HepG2 (cell line): Measurements from ENCODE around the gene SPIB. TPM values are rescaled to one million over a fixed set of nuclear protein-coding genes. Genes with fewer than 3 reads are reported as not detected.

Experiments
- ATF1 ChIP-seq: IDR thresholded peaks from 2 replicates; pipeline ENCODE4 v1.6.1; 2016; ENCODE audit warnings: mild to moderate bottlenecking, control low read depth
- DNMT1 ChIP-seq: sonication (generic); formaldehyde crosslinking; IDR thresholded peaks from 2 replicates; pipeline ENCODE4 v1.5.1; 2020; ENCODE audit warnings: mild to moderate bottlenecking, missing genetic modification reagents
- ELF1 ChIP-seq: sonication (generic); formaldehyde crosslinking; IDR thresholded peaks from 2 replicates; pipeline ENCODE4 v1.4.0; 2020; ENCODE audit warnings: missing genetic modification reagents
- NFE2L2 ChIP-seq: fragments of 150-350 bp; IDR thresholded peaks from 2 replicates; pipeline ENCODE4 v1.6.1; 2014; ENCODE audit warnings: low read length
- NKX3-1 ChIP-seq: sonication (generic); formaldehyde crosslinking; IDR thresholded peaks from 2 replicates; pipeline ENCODE4 v1.5.0; 2020; ENCODE audit warnings: missing genetic modification reagents
- SP5 ChIP-seq: IDR thresholded peaks from 2 replicates; pipeline ENCODE4 v1.6.1; 2016; ENCODE audit warnings: low read depth, borderline replicate concordance
- TAF1 ChIP-seq: sonication (generic); formaldehyde crosslinking; IDR thresholded peaks from 2 replicates; pipeline ENCODE4 v1.4.0; 2020; ENCODE audit warnings: missing genetic modification reagents
- ZKSCAN1 ChIP-seq: fragments of 150-350 bp; IDR thresholded peaks from 2 replicates; pipeline ENCODE4 v1.6.1; 2014; ENCODE audit warnings: low read length
- ZNF256 ChIP-seq: sonication (generic); formaldehyde crosslinking; conservative IDR thresholded peaks from 2 replicates; pipeline ENCODE4 v1.4.0; 2020; ENCODE audit warnings: missing genetic modification reagents
- polyA plus RNA-seq, 8 experiments: library from polyadenylated mRNA; depleted of rRNA in 3 of 8; stranded (reverse) in 7 of 8; unstranded in 1 of 8; fragments of >200 nt; fragmentation: Illumina TruSeq in 4 of 8; extraction: Trizol in 4 of 8; gene quantifications; 2 replicates each; pipeline versions ENCODE4 v1.2.1 to v1.2.3, GENCODE V29; 2011 to 2016; ENCODE audit warnings: low read depth in 4 of 8, missing spikeins in 1 of 8, mixed read lengths in 1 of 8; ENCODE audit not compliant: insufficient read depth in 1 of 8
- total RNA-seq, 5 experiments: library from RNA; depleted of rRNA; stranded (reverse); fragments of >200 nt; fragmentation: Illumina TruSeq; extraction: Trizol; gene quantifications; 2 replicates each; pipeline ENCODE4 v1.2.3, GENCODE V29; 2016; ENCODE audit warnings: low read depth in 1 of 5
- TF ChIP-seq, protein P1 (sequence below), 2 experiments: fragments of 450-650 bp in 1 of 2; sonication (generic) in 1 of 2; formaldehyde crosslinking in 1 of 2; IDR thresholded peaks; 2 replicates each; pipeline versions ENCODE4 v1.6.1 to v1.8.0; 2016 to 2022; ENCODE audit warnings: antibody characterized with exemption in 1 of 2, mild to moderate bottlenecking in 1 of 2, missing genetic modification reagents in 1 of 2
- TF ChIP-seq, protein P2 (sequence below): sonication (generic); formaldehyde crosslinking; IDR thresholded peaks from 2 replicates; pipeline ENCODE4 v1.5.1; 2020; ENCODE audit warnings: mild to moderate bottlenecking, missing genetic modification reagents
- TF ChIP-seq, protein P3 (sequence below): sonication (generic); formaldehyde crosslinking; IDR thresholded peaks from 2 replicates; pipeline ENCODE4 v1.9.0; 2021; ENCODE audit warnings: missing genetic modification reagents, mild to moderate bottlenecking, borderline replicate concordance

SPIB gene
- total and polyA plus RNA-seq, 2 of the 13 experiments (the other 11 are each of a cell fraction or from before 2014, with no cell fraction given) = 0.04 TPM; not detected in 1

DNA sequence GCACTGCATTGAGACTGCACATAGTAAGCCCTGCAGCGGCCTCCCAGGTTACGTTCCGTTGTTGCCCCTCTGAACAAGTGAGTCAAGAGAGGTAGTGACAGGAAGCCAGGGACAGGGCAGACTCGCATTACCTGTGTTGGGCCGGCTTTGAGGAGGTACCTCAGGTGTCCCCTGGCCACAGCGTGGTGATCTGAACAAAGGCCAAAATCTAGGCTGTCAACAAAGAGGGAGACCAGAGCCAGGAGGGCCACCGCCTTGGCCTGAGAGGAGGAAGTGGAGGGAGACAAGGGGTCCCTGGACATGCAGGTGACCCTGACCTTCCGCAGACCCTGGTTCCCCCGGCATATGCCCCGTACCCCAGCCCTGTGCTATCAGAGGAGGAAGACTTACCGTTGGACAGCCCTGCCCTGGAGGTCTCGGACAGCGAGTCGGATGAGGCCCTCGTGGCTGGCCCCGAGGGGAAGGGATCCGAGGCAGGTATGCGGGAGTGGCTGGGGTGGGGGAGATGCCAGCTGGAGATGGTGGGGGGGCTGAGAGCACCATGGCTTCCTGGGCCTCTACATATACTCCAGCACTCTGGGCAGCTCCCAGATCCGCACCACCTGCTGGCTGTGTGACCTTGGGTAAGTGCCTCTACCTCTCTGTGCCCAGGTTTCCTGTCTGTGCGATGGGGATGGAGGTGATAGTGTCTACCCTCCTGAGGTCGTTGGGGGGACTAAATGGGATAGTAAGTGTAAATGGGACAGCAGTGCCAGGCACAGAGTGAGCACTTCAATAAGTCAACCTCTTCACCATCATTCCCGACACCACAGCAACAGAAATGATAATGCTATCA, 4.8 kb downstream of the SPIB start (continued):
- TF ChIP-seq, protein P1, sequence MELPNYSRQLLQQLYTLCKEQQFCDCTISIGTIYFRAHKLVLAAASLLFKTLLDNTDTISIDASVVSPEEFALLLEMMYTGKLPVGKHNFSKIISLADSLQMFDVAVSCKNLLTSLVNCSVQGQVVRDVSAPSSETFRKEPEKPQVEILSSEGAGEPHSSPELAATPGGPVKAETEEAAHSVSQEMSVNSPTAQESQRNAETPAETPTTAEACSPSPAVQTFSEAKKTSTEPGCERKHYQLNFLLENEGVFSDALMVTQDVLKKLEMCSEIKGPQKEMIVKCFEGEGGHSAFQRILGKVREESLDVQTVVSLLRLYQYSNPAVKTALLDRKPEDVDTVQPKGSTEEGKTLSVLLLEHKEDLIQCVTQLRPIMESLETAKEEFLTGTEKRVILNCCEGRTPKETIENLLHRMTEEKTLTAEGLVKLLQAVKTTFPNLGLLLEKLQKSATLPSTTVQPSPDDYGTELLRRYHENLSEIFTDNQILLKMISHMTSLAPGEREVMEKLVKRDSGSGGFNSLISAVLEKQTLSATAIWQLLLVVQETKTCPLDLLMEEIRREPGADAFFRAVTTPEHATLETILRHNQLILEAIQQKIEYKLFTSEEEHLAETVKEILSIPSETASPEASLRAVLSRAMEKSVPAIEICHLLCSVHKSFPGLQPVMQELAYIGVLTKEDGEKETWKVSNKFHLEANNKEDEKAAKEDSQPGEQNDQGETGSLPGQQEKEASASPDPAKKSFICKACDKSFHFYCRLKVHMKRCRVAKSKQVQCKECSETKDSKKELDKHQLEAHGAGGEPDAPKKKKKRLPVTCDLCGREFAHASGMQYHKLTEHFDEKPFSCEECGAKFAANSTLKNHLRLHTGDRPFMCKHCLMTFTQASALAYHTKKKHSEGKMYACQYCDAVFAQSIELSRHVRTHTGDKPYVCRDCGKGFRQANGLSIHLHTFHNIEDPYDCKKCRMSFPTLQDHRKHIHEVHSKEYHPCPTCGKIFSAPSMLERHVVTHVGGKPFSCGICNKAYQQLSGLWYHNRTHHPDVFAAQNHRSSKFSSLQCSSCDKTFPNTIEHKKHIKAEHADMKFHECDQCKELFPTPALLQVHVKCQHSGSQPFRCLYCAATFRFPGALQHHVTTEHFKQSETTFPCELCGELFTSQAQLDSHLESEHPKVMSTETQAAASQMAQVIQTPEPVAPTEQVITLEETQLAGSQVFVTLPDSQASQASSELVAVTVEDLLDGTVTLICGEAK (IDR thresholded peaks at IDR 0.05) = no peak
- TF ChIP-seq, protein P1 (CRISPR knock-in tag; IDR thresholded peaks at IDR 0.05) = no peak
- TF ChIP-seq TAF1 (CRISPR knock-in tag) = no peak
- no peak for TF ChIP-seq ZNF256
- TF ChIP-seq NKX3-1 (CRISPR knock-in tag) = no peak
- TF ChIP-seq ZKSCAN1 = no peak
- TF ChIP-seq, protein P2, sequence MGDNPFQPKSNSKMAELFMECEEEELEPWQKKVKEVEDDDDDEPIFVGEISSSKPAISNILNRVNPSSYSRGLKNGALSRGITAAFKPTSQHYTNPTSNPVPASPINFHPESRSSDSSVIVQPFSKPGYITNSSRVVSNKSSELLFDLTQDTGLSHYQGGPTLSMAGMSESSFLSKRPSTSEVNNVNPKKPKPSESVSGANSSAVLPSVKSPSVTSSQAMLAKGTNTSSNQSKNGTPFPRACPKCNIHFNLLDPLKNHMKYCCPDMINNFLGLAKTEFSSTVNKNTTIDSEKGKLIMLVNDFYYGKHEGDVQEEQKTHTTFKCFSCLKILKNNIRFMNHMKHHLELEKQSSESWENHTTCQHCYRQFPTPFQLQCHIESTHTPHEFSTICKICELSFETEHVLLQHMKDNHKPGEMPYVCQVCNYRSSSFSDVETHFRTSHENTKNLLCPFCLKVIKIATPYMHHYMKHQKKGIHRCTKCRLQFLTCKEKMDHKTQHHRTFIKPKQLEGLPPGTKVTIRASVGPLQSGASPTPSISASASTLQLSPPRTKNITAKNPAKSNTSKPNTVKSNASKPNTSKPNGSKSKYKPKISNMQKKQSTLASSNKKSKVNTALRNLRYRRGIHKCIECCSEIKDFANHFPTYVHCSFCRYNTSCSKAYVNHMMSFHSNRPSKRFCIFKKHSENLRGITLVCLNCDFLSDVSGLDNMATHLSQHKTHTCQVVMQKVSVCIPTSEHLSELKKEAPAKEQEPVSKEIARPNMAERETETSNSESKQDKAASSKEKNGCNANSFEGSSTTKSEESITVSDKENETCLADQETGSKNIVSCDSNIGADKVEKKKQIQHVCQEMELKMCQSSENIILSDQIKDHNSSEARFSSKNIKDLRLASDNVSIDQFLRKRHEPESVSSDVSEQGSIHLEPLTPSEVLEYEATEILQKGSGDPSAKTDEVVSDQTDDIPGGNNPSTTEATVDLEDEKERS (CRISPR knock-in tag) = no peak
- TF ChIP-seq SP5 (CRISPR knock-in tag) = no peak
- TF ChIP-seq, protein P3, sequence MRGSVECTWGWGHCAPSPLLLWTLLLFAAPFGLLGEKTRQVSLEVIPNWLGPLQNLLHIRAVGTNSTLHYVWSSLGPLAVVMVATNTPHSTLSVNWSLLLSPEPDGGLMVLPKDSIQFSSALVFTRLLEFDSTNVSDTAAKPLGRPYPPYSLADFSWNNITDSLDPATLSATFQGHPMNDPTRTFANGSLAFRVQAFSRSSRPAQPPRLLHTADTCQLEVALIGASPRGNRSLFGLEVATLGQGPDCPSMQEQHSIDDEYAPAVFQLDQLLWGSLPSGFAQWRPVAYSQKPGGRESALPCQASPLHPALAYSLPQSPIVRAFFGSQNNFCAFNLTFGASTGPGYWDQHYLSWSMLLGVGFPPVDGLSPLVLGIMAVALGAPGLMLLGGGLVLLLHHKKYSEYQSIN (CRISPR knock-in tag) = no peak
- TF ChIP-seq DNMT1 (CRISPR knock-in tag) = no peak
- TF ChIP-seq ATF1 (CRISPR knock-in tag) = no peak
- TF ChIP-seq NFE2L2 = no peak
- TF ChIP-seq ELF1 (CRISPR knock-in tag) = 0 out of 2 replicates have a peak, but pooled peaks have one; percentile 16
